A549 (cell line): ENCODE data around the gene ARHGEF16.

Source experiments
- CBX2 ChIP-seq: fragments of 200-600 bp; sonication (generic); IDR thresholded peaks from 2 replicates; pipeline ENCODE4 v1.6.1; 2016; ENCODE audit warnings: low read depth, mild to moderate bottlenecking, borderline replicate concordance
- CEBPB ChIP-seq, 2 experiments: fragments of >200 bp in 1 of 2; sonication (Bioruptor Twin) in 1 of 2; formaldehyde crosslinking in 1 of 2; IDR thresholded peaks; 2 replicates each; pipeline ENCODE4 v1.6.1; 2012 to 2016
- CTCF ChIP-seq: fragments of >200 bp; sonication (Bioruptor Twin); formaldehyde crosslinking; IDR thresholded peaks from 3 replicates; pipeline ENCODE4 v1.5.1; 2016
- FOSB ChIP-seq: fragments of 250-450 bp; sonication (Bioruptor Pico); IDR thresholded peaks from 2 replicates; pipeline ENCODE4 v1.5.0; 2020; ENCODE audit warnings: mild to moderate bottlenecking, moderate library complexity
- FOSL2 ChIP-seq, 2 experiments: fragments of 450-650 bp in 1 of 2; fragments of >200 bp in 1 of 2; sonication (Bioruptor Twin) in 1 of 2; formaldehyde crosslinking; IDR thresholded peaks; 2 replicates each; pipeline versions ENCODE4 v1.5.0 to v1.6.1; 2016 to 2020; ENCODE audit warnings: mild to moderate bottlenecking in 1 of 2, moderate library complexity in 1 of 2
- GATA3 ChIP-seq: IDR thresholded peaks from 2 replicates; pipeline ENCODE4 v1.6.1; 2012; ENCODE audit warnings: borderline replicate concordance
- HMGXB4 ChIP-seq: fragments of 250-450 bp; sonication (Bioruptor Pico); IDR thresholded peaks from 2 replicates; pipeline ENCODE4 v1.5.0; 2021; ENCODE audit warnings: mild to moderate bottlenecking, moderate library complexity, borderline replicate concordance
- HOXA7 ChIP-seq: fragments of 250-450 bp; sonication (Bioruptor Pico); IDR thresholded peaks from 2 replicates; pipeline ENCODE4 v1.5.0; 2020; ENCODE audit warnings: mild to moderate bottlenecking, moderate library complexity
- NR3C1 ChIP-seq: fragments of >200 bp; sonication (Bioruptor Twin); formaldehyde crosslinking; IDR thresholded peaks from 3 replicates; pipeline ENCODE4 v1.6.1; 2017
- POLR2A ChIP-seq: IDR thresholded peaks from 2 replicates; pipeline ENCODE4 v1.6.1; 2012; ENCODE audit warnings: mild to moderate bottlenecking, low read length
- SMC3 ChIP-seq: fragments of >200 bp; sonication (Bioruptor Twin); formaldehyde crosslinking; IDR thresholded peaks from 3 replicates; pipeline ENCODE4 v1.6.1; 2018; ENCODE audit warnings: inconsistent platforms
- ZSCAN20 ChIP-seq: fragments of 250-450 bp; sonication (Bioruptor Pico); IDR thresholded peaks from 2 replicates; pipeline ENCODE4 v1.8.0; 2022; ENCODE audit warnings: mild to moderate bottlenecking, moderate library complexity
- TF ChIP-seq, protein P1 (sequence below): fragments of >200 bp; sonication (Bioruptor Twin); formaldehyde crosslinking; IDR thresholded peaks from 3 replicates; pipeline ENCODE4 v1.6.1; 2016

GRCh38 chr1:3461238-3461933 lies 6.9 kb downstream of the ARHGEF16 start:
- TF ChIP-seq POLR2A (no peak), CEBPB (IDR thresholded peaks at IDR 0.05) (no peak), HOXA7 (no peak), HMGXB4 (no peak), CTCF (no peak), CBX2 (no peak), ZSCAN20 (CRISPR knock-in tag) (no peak), SMC3 (no peak), FOSL2 (IDR thresholded peaks at IDR 0.05) (no peak), FOSL2 (CRISPR knock-in tag; IDR thresholded peaks at IDR 0.05) (no peak), FOSB (CRISPR knock-in tag) (no peak), NR3C1 (no peak), GATA3 (no peak)
- TF ChIP-seq, protein P1, sequence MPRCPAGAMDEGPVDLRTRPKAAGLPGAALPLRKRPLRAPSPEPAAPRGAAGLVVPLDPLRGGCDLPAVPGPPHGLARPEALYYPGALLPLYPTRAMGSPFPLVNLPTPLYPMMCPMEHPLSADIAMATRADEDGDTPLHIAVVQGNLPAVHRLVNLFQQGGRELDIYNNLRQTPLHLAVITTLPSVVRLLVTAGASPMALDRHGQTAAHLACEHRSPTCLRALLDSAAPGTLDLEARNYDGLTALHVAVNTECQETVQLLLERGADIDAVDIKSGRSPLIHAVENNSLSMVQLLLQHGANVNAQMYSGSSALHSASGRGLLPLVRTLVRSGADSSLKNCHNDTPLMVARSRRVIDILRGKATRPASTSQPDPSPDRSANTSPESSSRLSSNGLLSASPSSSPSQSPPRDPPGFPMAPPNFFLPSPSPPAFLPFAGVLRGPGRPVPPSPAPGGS: no peak
